Measurements from ENCODE around the gene SCN2B. TPM values are rescaled to one million over a fixed set of nuclear protein-coding genes. Genes with fewer than 3 reads are reported as not detected.

Gene SCN2B
- total RNA-seq, 1 donor from 2014 or later, result 0.18 TPM

GRCh38 chr11:118135051-118135795 lies 41.2 kb downstream of the SCN2B start:
- DNase-seq (ENCODE audit: low spot score), result no peak

- DNase-seq (ENCODE audit: low spot score), result no peak
These were observed 42.6 kb downstream of the SCN2B start for GRCh38 chr11:118133816-118134215.

GRCh38 chr11:118132385-118133151 lies 43.9 kb downstream of the SCN2B start:
- no peak for DNase-seq (ENCODE audit: low spot score)

GRCh38 chr11:118129471-118130172 lies 46.8 kb downstream of the SCN2B start:
- no peak for DNase-seq (ENCODE audit: low spot score)

GRCh38 chr11:118128721-118129470 lies 47.5 kb downstream of the SCN2B start:
- DNase-seq (ENCODE audit: low spot score), result no peak

GRCh38 chr11:118128310-118128709 lies 48.1 kb downstream of the SCN2B start:
- no peak for DNase-seq (ENCODE audit: low spot score)

- no peak for DNase-seq (ENCODE audit: low spot score)
These were observed 50.2 kb downstream of the SCN2B start for GRCh38 chr11:118126082-118126838.

GRCh38 chr11:118124929-118125535 lies 51.4 kb downstream of the SCN2B start:
- DNase-seq (ENCODE audit: low spot score), result no peak

- DNase-seq (ENCODE audit: low spot score), result no peak
These were observed 55.6 kb downstream of the SCN2B start for GRCh38 chr11:118120793-118121192.

- no peak for DNase-seq (ENCODE audit: low spot score)
These were observed 58.4 kb downstream of the SCN2B start for GRCh38 chr11:118117790-118118601.

GRCh38 chr11:118115048-118115447 lies 61.4 kb downstream of the SCN2B start:
- no peak for DNase-seq (ENCODE audit: low spot score)

GRCh38 chr11:118114266-118114665 lies 62.2 kb downstream of the SCN2B start:
- DNase-seq (ENCODE audit: low spot score), result no peak

DNA sequence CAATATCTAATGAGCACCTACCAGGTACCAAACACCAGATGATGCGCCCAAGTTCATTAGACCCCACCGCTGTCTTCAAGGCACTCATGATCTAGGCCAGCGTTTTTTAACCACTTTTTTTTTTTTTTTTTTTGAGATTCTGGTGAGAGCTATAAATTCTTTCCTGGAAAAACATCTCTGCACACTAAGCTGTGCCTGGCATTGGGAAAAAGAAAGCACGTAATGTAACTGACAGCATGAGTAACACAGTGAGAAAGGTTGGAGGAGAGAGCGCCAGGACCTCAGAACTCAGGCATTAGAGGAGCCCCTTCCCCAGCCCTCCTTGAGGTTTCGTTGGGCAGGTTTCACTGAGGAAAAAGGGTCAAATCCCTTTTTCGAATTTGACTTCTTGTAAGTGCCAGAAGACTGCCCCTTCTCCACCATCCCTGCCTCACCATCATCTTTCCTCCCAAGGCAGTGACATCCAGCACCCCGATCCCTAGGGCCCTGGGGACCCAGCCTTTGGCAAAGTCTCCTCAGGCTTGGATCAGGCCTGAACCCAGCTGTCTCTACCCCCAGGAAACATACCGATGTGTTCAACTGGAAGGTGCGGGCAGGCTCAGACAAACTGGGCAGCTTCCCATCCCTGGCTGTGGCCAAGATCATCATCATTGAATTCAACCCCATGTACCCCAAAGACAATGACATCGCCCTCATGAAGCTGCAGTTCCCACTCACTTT lies 63.6 kb downstream of the SCN2B start:
- DNase-seq (ENCODE audit: low spot score), result no peak

Other genes starting within 250 kb of the SCN2B start
- 1.9 TPM for gene TMPRSS13, start 247.2 kb downstream of the SCN2B start, total RNA-seq
- gene IL10RA, start 190.2 kb downstream of the SCN2B start, total RNA-seq, result 22.4 TPM
- gene TMPRSS4, start 99.6 kb downstream of the SCN2B start, total RNA-seq, result 224 TPM
- gene SMIM35, start 89.7 kb downstream of the SCN2B start, total RNA-seq, result 0.13 TPM
- gene SCN4B, start 23.8 kb downstream of the SCN2B start, total RNA-seq, result 1.4 TPM
- gene JAML, start 48.4 kb upstream of the SCN2B start, total RNA-seq, result 13.9 TPM
- gene MPZL3, start 75.7 kb upstream of the SCN2B start, total RNA-seq, result 7.9 TPM
- 226 TPM for gene MPZL2, start 87.7 kb upstream of the SCN2B start, total RNA-seq
- 8.0 TPM for gene CD3E, start 128.1 kb upstream of the SCN2B start, total RNA-seq
- gene CD3D, start 166.1 kb upstream of the SCN2B start, total RNA-seq, result 10.4 TPM
- 2.1 TPM for gene CD3G, start 167.7 kb upstream of the SCN2B start, total RNA-seq
- 46.5 TPM for gene UBE4A, start 183.0 kb upstream of the SCN2B start, total RNA-seq
- 174 TPM for gene ATP5MG, start 225.0 kb upstream of the SCN2B start, total RNA-seq

All from ureter (tissue), 1 donor.